ENCODE results near the gene RNF213. TPM values are rescaled to one million over a fixed set of nuclear protein-coding genes. Genes with fewer than 3 reads are reported as not detected.

Gene RNF213
- polyA plus RNA-seq, 4 donors: 35.4 to 71.4 (median 53.0) TPM

- Histone ChIP-seq H3K4me1 (ENCODE audit: control insufficient read depth in 3 of 3, insufficient read depth in 2 of 3, low read depth in 1 of 3, low read length in 2 of 3) (peaks cover 0 to 12% (median 0%) of the 10 kb centered on the region in 3 donors), H3K36me3 (ENCODE audit: control insufficient read depth in 3 of 3, insufficient read depth in 2 of 3, low read depth in 1 of 3, low read length in 3 of 3) (peaks cover 20 to 77% (median 27%) of the 10 kb centered on the region in 3 donors), H3K27me3 (ENCODE audit: control insufficient read depth in 3 of 3, insufficient read depth in 3 of 3, low read length in 3 of 3) (no peaks in the 10 kb centered on the region), H3K4me3 (ENCODE audit: low read depth in 1 of 3, low read length in 3 of 3) (no peak overlapping the region), H3K27ac (ENCODE audit: low read depth in 1 of 3, low read length in 2 of 3) (peak overlapping the region in 2 of 3 donors; percentile 6 to 25), H3K9me3 (ENCODE audit: control insufficient read depth in 2 of 2, insufficient read depth in 1 of 2, low read depth in 1 of 2, low read length in 1 of 2) (no peaks in the 10 kb centered on the region)
- DNase-seq: peak; percentile 53 to 83
- WGBS, 3 donors: 61 to 79% (median 77%) methylated on average over 10 of the region's 10 CpGs
- no peak for FAIRE-seq
Observed at GRCh38 chr17:80331820-80332219, 71.2 kb downstream of the RNF213 start.

GRCh38 chr17:80337195-80337895 lies 76.7 kb downstream of the RNF213 start:
- Histone ChIP-seq H3K36me3 (ENCODE audit: control insufficient read depth in 3 of 3, insufficient read depth in 2 of 3, low read depth in 1 of 3, low read length in 3 of 3) (peaks cover 11 to 88% (median 44%) of the 10 kb centered on the region in 3 donors), H3K4me3 (ENCODE audit: low read depth in 1 of 3, low read length in 3 of 3) (no peak overlapping the region), H3K4me1 (ENCODE audit: control insufficient read depth in 3 of 3, insufficient read depth in 2 of 3, low read depth in 1 of 3, low read length in 2 of 3) (peaks cover 0 to 13% (median 2%) of the 10 kb centered on the region in 3 donors), H3K9me3 (ENCODE audit: control insufficient read depth in 2 of 2, insufficient read depth in 1 of 2, low read depth in 1 of 2, low read length in 1 of 2) (peaks cover 0 to 2% of the 10 kb centered on the region in 2 donors), H3K27ac (ENCODE audit: low read depth in 1 of 3, low read length in 2 of 3) (no peak overlapping the region), H3K27me3 (ENCODE audit: control insufficient read depth in 3 of 3, insufficient read depth in 3 of 3, low read length in 3 of 3) (no peaks in the 10 kb centered on the region)
- FAIRE-seq (no peak), DNase-seq (no peak)
- WGBS, 3 donors: 91 to 93% (median 92%) methylated on average over 27 of the region's 27 CpGs

GRCh38 chr17:80339118-80339517 lies 78.5 kb downstream of the RNF213 start:
- 52 to 69% (median 58%) methylated on average over 8 of the region's 8 CpGs for WGBS, 3 donors
- peak; percentile 88 to 95 for DNase-seq
- Histone ChIP-seq H3K27ac (ENCODE audit: low read depth in 1 of 3, low read length in 2 of 3) (peak overlapping the region; percentile 53 to 82 (median 69)), H3K9me3 (ENCODE audit: control insufficient read depth in 2 of 2, insufficient read depth in 1 of 2, low read depth in 1 of 2, low read length in 1 of 2) (peaks cover 0 to 2% of the 10 kb centered on the region in 2 donors), H3K4me3 (ENCODE audit: low read depth in 1 of 3, low read length in 3 of 3) (no peak overlapping the region), H3K27me3 (ENCODE audit: control insufficient read depth in 3 of 3, insufficient read depth in 3 of 3, low read length in 3 of 3) (no peaks in the 10 kb centered on the region), H3K36me3 (ENCODE audit: control insufficient read depth in 3 of 3, insufficient read depth in 2 of 3, low read depth in 1 of 3, low read length in 3 of 3) (peaks cover 13 to 86% (median 49%) of the 10 kb centered on the region in 3 donors), H3K4me1 (ENCODE audit: control insufficient read depth in 3 of 3, insufficient read depth in 2 of 3, low read depth in 1 of 3, low read length in 2 of 3) (peaks cover 0 to 9% (median 2%) of the 10 kb centered on the region in 3 donors)
- no peak for FAIRE-seq

GRCh38 chr17:80339731-80340456 lies 79.2 kb downstream of the RNF213 start:
- FAIRE-seq (no peak), DNase-seq (no peak)
- Histone ChIP-seq H3K27me3 (ENCODE audit: control insufficient read depth in 3 of 3, insufficient read depth in 3 of 3, low read length in 3 of 3) (no peaks in the 10 kb centered on the region), H3K9me3 (ENCODE audit: control insufficient read depth in 2 of 2, insufficient read depth in 1 of 2, low read depth in 1 of 2, low read length in 1 of 2) (peaks cover 0 to 2% of the 10 kb centered on the region in 2 donors), H3K27ac (ENCODE audit: low read depth in 1 of 3, low read length in 2 of 3) (peak overlapping the region; percentile 12 to 80 (median 53)), H3K4me3 (ENCODE audit: low read depth in 1 of 3, low read length in 3 of 3) (no peak overlapping the region), H3K4me1 (ENCODE audit: control insufficient read depth in 3 of 3, insufficient read depth in 2 of 3, low read depth in 1 of 3, low read length in 2 of 3) (peaks cover 0 to 9% (median 2%) of the 10 kb centered on the region in 3 donors), H3K36me3 (ENCODE audit: control insufficient read depth in 3 of 3, insufficient read depth in 2 of 3, low read depth in 1 of 3, low read length in 3 of 3) (peaks cover 16 to 87% (median 53%) of the 10 kb centered on the region in 3 donors)
- WGBS, 3 donors: 94 to 97% (median 96%) methylated on average over 36 of the region's 36 CpGs

- no peaks in the 10 kb centered on the region for H3K9me3 ChIP-seq (ENCODE audit: control insufficient read depth in 2 of 2, insufficient read depth in 1 of 2, low read depth in 1 of 2, low read length in 1 of 2)
- H3K27ac ChIP-seq (ENCODE audit: low read depth in 1 of 3, low read length in 2 of 3): no peak overlapping the region
- no peak overlapping the region for H3K4me3 ChIP-seq (ENCODE audit: low read depth in 1 of 3, low read length in 3 of 3)
- H3K4me1 ChIP-seq (ENCODE audit: control insufficient read depth in 3 of 3, insufficient read depth in 2 of 3, low read depth in 1 of 3, low read length in 2 of 3): no peaks in the 10 kb centered on the region
- WGBS, 3 donors: 92 to 95% (median 95%) methylated on average over 15 of the region's 15 CpGs
- peaks cover 45 to 88% (median 50%) of the 10 kb centered on the region in 3 donors for H3K36me3 ChIP-seq (ENCODE audit: control insufficient read depth in 3 of 3, insufficient read depth in 2 of 3, low read depth in 1 of 3, low read length in 3 of 3)
- FAIRE-seq: no peak
- H3K27me3 ChIP-seq (ENCODE audit: control insufficient read depth in 3 of 3, insufficient read depth in 3 of 3, low read length in 3 of 3): no peaks in the 10 kb centered on the region
- DNase-seq: no peak
Observed at GRCh38 chr17:80345321-80345720, 84.7 kb downstream of the RNF213 start.

GRCh38 chr17:80345841-80346497 lies 85.3 kb downstream of the RNF213 start:
- Histone ChIP-seq H3K36me3 (ENCODE audit: control insufficient read depth in 3 of 3, insufficient read depth in 2 of 3, low read depth in 1 of 3, low read length in 3 of 3) (peaks cover 45 to 84% (median 51%) of the 10 kb centered on the region in 3 donors), H3K9me3 (ENCODE audit: control insufficient read depth in 2 of 2, insufficient read depth in 1 of 2, low read depth in 1 of 2, low read length in 1 of 2) (no peaks in the 10 kb centered on the region), H3K27ac (ENCODE audit: low read depth in 1 of 3, low read length in 2 of 3) (no peak overlapping the region), H3K4me3 (ENCODE audit: low read depth in 1 of 3, low read length in 3 of 3) (no peak overlapping the region), H3K4me1 (ENCODE audit: control insufficient read depth in 3 of 3, insufficient read depth in 2 of 3, low read depth in 1 of 3, low read length in 2 of 3) (no peaks in the 10 kb centered on the region), H3K27me3 (ENCODE audit: control insufficient read depth in 3 of 3, insufficient read depth in 3 of 3, low read length in 3 of 3) (no peaks in the 10 kb centered on the region)
- FAIRE-seq (no peak), DNase-seq (no peak)
- 97 to 98% (median 98%) methylated on average over 27 of the region's 27 CpGs for WGBS, 3 donors

- peaks cover 45 to 85% (median 52%) of the 10 kb centered on the region in 3 donors for H3K36me3 ChIP-seq (ENCODE audit: control insufficient read depth in 3 of 3, insufficient read depth in 2 of 3, low read depth in 1 of 3, low read length in 3 of 3)
- H3K4me3 ChIP-seq (ENCODE audit: low read depth in 1 of 3, low read length in 3 of 3): no peak overlapping the region
- no peaks in the 10 kb centered on the region for H3K27me3 ChIP-seq (ENCODE audit: control insufficient read depth in 3 of 3, insufficient read depth in 3 of 3, low read length in 3 of 3)
- DNase-seq (no peak), FAIRE-seq (no peak)
- H3K27ac ChIP-seq (ENCODE audit: low read depth in 1 of 3, low read length in 2 of 3): no peak overlapping the region
- H3K9me3 ChIP-seq (ENCODE audit: control insufficient read depth in 2 of 2, insufficient read depth in 1 of 2, low read depth in 1 of 2, low read length in 1 of 2): no peaks in the 10 kb centered on the region
- 96 to 97% (median 97%) methylated on average over 38 of the region's 38 CpGs for WGBS, 3 donors
- H3K4me1 ChIP-seq (ENCODE audit: control insufficient read depth in 3 of 3, insufficient read depth in 2 of 3, low read depth in 1 of 3, low read length in 2 of 3): no peaks in the 10 kb centered on the region
Observed at GRCh38 chr17:80346498-80347275, 86.0 kb downstream of the RNF213 start.

- DNase-seq: no peak
- no peaks in the 10 kb centered on the region for H3K27me3 ChIP-seq (ENCODE audit: control insufficient read depth in 3 of 3, insufficient read depth in 3 of 3, low read length in 3 of 3)
- no peaks in the 10 kb centered on the region for H3K4me1 ChIP-seq (ENCODE audit: control insufficient read depth in 3 of 3, insufficient read depth in 2 of 3, low read depth in 1 of 3, low read length in 2 of 3)
- H3K27ac ChIP-seq (ENCODE audit: low read depth in 1 of 3, low read length in 2 of 3): no peak overlapping the region
- no peaks in the 10 kb centered on the region for H3K9me3 ChIP-seq (ENCODE audit: control insufficient read depth in 2 of 2, insufficient read depth in 1 of 2, low read depth in 1 of 2, low read length in 1 of 2)
- H3K4me3 ChIP-seq (ENCODE audit: low read depth in 1 of 3, low read length in 3 of 3): no peak overlapping the region
- H3K36me3 ChIP-seq (ENCODE audit: control insufficient read depth in 3 of 3, insufficient read depth in 2 of 3, low read depth in 1 of 3, low read length in 3 of 3): peaks cover 43 to 88% (median 50%) of the 10 kb centered on the region in 3 donors
- 96 to 99% (median 97%) methylated on average over 19 of the region's 19 CpGs for WGBS, 3 donors
- FAIRE-seq: no peak
Observed at GRCh38 chr17:80347536-80347935, 86.9 kb downstream of the RNF213 start.
